ENCODE data around the gene CHRNB1.

GRCh38 chr17:7476951-7477350, 32.1 kb downstream of the CHRNB1 start:
- TF ChIP-seq POLR2A (IDR thresholded peaks at IDR 0.05; ENCODE audit: low read length) (no peak), GATA1 (IDR thresholded peaks at IDR 0.05; ENCODE audit: low read depth, low read length) (no peak)
